GM12875 (cell line): ENCODE data around the gene VEGFD.

Experiments used
- H3K4me3 ChIP-seq: one replicate; pipeline ENCODE4 v1.5.1; 2011; ENCODE audit warnings: low read depth, low read length, control low read depth
- TF ChIP-seq, protein P1 (sequence below): IDR thresholded peaks from 2 replicates; pipeline ENCODE4 v1.5.1; 2011; ENCODE audit warnings: low read depth, mild to moderate bottlenecking, control low read depth, inconsistent platforms, low read length, moderate library complexity, borderline replicate concordance; ENCODE audit not compliant: insufficient read depth

The VEGFD gene

DNA sequence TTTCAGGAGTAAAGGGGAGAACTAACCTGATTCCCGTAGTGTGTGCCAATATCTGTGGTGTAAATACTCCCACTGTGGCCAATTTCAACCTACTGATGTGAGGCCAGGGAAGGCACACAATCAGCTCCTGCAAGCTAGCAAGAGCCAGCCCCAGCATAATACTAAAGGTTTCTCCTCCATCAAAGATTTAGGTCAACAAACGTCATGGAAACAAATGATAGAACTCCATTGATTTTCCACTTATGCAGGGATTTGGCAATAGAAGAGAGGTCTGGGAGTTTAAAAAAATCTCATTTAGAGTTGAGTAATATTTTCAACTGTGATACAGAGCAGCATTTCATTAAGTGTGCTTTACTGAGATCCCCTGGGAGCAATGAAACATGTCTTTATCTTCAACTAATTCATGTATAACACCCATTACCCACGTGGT is 15.8 kb upstream of the VEGFD start:
- TF ChIP-seq, protein P1, sequence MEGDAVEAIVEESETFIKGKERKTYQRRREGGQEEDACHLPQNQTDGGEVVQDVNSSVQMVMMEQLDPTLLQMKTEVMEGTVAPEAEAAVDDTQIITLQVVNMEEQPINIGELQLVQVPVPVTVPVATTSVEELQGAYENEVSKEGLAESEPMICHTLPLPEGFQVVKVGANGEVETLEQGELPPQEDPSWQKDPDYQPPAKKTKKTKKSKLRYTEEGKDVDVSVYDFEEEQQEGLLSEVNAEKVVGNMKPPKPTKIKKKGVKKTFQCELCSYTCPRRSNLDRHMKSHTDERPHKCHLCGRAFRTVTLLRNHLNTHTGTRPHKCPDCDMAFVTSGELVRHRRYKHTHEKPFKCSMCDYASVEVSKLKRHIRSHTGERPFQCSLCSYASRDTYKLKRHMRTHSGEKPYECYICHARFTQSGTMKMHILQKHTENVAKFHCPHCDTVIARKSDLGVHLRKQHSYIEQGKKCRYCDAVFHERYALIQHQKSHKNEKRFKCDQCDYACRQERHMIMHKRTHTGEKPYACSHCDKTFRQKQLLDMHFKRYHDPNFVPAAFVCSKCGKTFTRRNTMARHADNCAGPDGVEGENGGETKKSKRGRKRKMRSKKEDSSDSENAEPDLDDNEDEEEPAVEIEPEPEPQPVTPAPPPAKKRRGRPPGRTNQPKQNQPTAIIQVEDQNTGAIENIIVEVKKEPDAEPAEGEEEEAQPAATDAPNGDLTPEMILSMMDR, result no peak
- no peak overlapping the region for H3K4me3 ChIP-seq

DNA sequence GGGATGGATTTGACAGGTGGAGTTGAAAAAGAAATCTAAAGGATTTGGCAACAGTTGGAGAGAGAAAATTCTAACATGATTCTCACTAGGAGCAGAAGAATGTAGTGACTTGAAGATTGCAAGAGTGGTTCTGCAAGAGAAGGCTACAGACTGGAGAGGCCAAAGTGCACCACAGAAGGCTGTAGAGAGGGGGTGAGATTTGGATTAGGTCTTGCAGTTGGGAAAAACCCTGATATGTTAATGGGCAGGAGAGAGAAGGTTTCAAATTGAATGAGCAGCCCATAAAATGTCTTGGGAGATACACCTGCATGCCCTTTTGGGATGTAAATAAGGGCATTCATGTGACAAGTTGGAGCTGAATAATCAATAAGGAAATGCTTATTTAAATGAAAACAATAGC is 14.7 kb upstream of the VEGFD start:
- TF ChIP-seq, protein P1, result no peak
- H3K4me3 ChIP-seq, result no peak overlapping the region

DNA sequence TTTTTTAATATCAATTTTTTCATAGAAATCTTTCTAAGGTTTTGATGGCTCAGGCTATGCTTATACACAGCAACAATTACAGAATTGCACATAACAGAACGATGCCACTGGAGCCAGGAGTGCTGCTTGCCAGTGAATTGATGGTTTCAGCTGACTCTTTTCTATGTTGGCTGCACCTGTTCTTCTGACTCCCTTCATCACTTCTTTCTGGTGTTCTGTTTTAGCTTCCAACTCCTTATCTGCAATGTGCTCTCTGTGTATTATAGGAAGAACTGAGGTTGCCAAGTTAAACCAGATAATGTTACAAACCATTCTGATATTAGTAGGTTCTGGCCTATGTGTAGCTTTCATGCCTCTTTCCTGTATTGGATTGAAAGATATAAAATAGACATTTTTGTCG is 11.6 kb upstream of the VEGFD start:
- no peak overlapping the region for H3K4me3 ChIP-seq
- TF ChIP-seq, protein P1, result no peak

DNA sequence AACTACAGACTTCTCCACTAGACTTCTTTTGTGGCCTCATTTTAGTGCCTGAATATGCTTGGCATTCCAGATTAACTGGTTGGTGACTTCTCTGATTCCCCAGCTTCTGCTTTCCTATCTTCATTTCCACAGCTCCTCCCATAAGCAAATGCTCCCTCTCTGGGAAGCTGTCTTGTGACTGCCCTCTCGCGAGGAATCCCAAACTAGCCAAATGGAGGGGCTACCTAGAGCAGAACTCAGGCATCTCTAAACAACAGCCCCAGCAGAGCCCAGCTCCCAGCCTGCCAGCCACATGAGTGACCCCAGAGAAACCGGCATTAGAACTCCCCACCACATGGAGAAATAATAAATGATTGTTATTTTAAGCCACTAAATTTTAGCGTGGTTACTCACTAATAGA is 7.6 kb upstream of the VEGFD start:
- no peak overlapping the region for H3K4me3 ChIP-seq
- TF ChIP-seq, protein P1, result no peak

DNA sequence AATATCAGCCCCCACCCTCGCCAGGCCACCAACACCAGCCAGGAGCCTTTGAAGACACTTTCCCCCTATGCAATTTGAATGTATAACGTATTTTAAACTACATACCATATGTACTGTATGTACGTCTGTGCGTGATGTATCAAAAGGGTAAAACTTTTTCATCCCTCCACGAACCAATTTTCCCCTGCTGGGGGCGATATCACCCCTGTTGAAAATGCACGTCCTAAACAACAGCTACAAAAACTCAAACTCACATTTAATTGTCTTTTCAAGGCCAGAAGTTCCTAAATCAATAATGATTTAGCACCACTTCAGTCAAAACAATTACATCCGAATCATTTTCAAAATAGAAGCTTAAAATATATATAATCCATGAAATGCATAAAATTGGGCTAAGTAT is 1.4 kb downstream of the VEGFD start:
- H3K4me3 ChIP-seq, result no peak overlapping the region
- TF ChIP-seq, protein P1, result 0 out of 2 replicates have a peak, but pooled peaks have one; percentile 9

DNA sequence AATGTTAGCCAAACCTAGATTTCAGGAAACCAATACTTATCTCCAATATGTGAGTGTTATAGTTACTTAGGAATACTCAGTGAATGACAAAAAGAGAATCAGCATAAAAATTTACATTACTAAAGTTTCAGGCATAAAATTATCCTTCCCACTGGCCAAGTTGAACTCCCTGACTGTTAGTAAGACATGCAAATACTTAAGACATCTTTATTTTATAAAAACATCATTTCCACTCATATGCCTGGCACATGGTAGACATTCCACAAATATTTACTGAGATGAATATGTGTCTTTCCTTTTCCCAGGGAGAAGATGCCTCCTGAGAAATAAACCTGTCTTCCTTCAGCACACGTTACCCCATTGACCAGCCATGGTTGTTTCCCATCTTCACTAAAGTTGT is 7.3 kb downstream of the VEGFD start:
- H3K4me3 ChIP-seq, result no peak overlapping the region
- TF ChIP-seq, protein P1, result no peak

DNA sequence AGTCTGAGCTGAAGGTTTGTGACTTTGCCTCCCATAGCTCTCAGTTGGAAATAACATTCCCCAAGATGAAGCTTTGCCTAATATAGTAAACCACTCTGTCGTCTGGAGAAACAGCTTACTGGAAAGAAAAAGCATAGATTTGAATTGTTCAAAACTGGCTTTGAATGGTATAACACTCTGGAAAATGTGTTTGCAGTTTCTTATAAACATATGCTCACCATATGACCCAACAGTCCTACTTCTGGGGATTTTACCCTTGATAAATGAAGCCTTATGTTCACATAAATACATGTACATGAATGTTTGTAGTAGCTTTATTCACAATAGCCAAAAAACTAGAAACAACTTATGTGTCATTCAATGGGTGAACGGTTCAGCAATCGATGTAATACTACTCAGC is 10.2 kb downstream of the VEGFD start:
- H3K4me3 ChIP-seq, result no peak overlapping the region
- TF ChIP-seq, protein P1, result no peak
